ENCODE results near the gene CELA2B.
"Not testable (repeated sequence)": the region's sequence is repeated elsewhere in the genome, so short reads cannot be mapped to it uniquely, and the experiment has no call there.

The CELA2B gene

GRCh38 chr1:15469361-15469760, 6.5 kb upstream of the CELA2B start:
- DNase-seq (ENCODE audit: low spot score): no peak

GRCh38 chr1:15469821-15470448, 6.0 kb upstream of the CELA2B start:
- not testable (repeated sequence) for DNase-seq (ENCODE audit: low spot score)

- not testable (repeated sequence) for DNase-seq (ENCODE audit: low spot score)
Observed at GRCh38 chr1:15471067-15471466, 4.8 kb upstream of the CELA2B start.

- DNase-seq (ENCODE audit: low spot score): not testable (repeated sequence)
Observed at GRCh38 chr1:15471723-15472122, 4.2 kb upstream of the CELA2B start.

GRCh38 chr1:15472587-15472986, 3.3 kb upstream of the CELA2B start:
- DNase-seq (ENCODE audit: low spot score): no peak

- no peak for DNase-seq (ENCODE audit: low spot score)
Observed at GRCh38 chr1:15476927-15477326, 1.0 kb downstream of the CELA2B start.

- DNase-seq (ENCODE audit: low spot score): no peak
Observed at GRCh38 chr1:15477646-15478212, 1.8 kb downstream of the CELA2B start.

- no peak for DNase-seq (ENCODE audit: low spot score)
Observed at GRCh38 chr1:15479654-15480347, 3.9 kb downstream of the CELA2B start.

- not testable (repeated sequence) for DNase-seq (ENCODE audit: low spot score)
Observed at GRCh38 chr1:15482455-15482854, 6.6 kb downstream of the CELA2B start.

- not testable (repeated sequence) for DNase-seq (ENCODE audit: low spot score)
Observed at GRCh38 chr1:15482983-15483543, 7.2 kb downstream of the CELA2B start.

- DNase-seq (ENCODE audit: low spot score): no peak
Observed at GRCh38 chr1:15483971-15484370, 8.1 kb downstream of the CELA2B start.

GRCh38 chr1:15484443-15484842, 8.5 kb downstream of the CELA2B start:
- DNase-seq (ENCODE audit: low spot score): not testable (repeated sequence)

GRCh38 chr1:15485636-15486035, 9.7 kb downstream of the CELA2B start:
- no peak for DNase-seq (ENCODE audit: low spot score)

GRCh38 chr1:15486844-15487610, 11.1 kb downstream of the CELA2B start:
- not testable (repeated sequence) for DNase-seq (ENCODE audit: low spot score)

- DNase-seq (ENCODE audit: low spot score): no peak
Observed at GRCh38 chr1:15488371-15488770, 12.5 kb downstream of the CELA2B start.

GRCh38 chr1:15489052-15489736, 13.3 kb downstream of the CELA2B start:
- peak; percentile 22 for DNase-seq (ENCODE audit: low spot score)

GRCh38 chr1:15491010-15491409, 15.1 kb downstream of the CELA2B start:
- DNase-seq (ENCODE audit: low spot score): not testable (repeated sequence)

- no peak for DNase-seq (ENCODE audit: low spot score)
Observed at GRCh38 chr1:15492596-15492995, 16.7 kb downstream of the CELA2B start.

- DNase-seq (ENCODE audit: low spot score): no peak
Observed at GRCh38 chr1:15493869-15494390, 18.0 kb downstream of the CELA2B start.

- DNase-seq (ENCODE audit: low spot score): no peak
Observed at GRCh38 chr1:15500184-15501178, 24.6 kb downstream of the CELA2B start.

Measured in putamen (tissue), 1 donor.